ENCODE data around the gene NELL2.

DNA sequence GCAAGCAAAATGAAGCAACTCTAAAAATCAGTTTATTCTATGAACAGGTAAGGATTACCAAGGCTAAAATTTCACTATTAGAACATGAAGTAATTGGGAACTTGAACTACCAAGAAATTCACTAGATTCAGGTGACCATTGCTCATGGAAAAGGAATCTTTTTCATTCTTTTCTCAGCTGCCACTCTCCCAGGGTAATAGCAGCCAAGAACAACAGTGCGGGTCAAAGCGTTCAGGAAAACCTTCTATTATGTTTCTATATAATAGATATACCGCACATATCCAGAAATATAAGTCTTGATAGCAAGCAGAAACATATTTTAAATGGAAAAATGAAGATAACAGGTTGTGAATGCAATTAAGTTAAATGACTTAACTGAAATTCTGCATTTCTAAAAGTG is 125.6 kb downstream of the NELL2 start:
- TF ChIP-seq, protein P1, sequence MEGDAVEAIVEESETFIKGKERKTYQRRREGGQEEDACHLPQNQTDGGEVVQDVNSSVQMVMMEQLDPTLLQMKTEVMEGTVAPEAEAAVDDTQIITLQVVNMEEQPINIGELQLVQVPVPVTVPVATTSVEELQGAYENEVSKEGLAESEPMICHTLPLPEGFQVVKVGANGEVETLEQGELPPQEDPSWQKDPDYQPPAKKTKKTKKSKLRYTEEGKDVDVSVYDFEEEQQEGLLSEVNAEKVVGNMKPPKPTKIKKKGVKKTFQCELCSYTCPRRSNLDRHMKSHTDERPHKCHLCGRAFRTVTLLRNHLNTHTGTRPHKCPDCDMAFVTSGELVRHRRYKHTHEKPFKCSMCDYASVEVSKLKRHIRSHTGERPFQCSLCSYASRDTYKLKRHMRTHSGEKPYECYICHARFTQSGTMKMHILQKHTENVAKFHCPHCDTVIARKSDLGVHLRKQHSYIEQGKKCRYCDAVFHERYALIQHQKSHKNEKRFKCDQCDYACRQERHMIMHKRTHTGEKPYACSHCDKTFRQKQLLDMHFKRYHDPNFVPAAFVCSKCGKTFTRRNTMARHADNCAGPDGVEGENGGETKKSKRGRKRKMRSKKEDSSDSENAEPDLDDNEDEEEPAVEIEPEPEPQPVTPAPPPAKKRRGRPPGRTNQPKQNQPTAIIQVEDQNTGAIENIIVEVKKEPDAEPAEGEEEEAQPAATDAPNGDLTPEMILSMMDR (IDR thresholded peaks at IDR 0.05) = no peak
- no peak for TF ChIP-seq POLR2A (IDR thresholded peaks at IDR 0.05)

Measured in lower leg skin (tissue), 3 donors.